ENCODE data around the gene ZBTB8A.
"Not testable (repeated sequence)": the region's sequence is repeated elsewhere in the genome, so short reads cannot be mapped to it uniquely, and the experiment has no call there.

Gene ZBTB8A

GRCh38 chr1:32538887-32539583, at the start of gene ZBTB8A:
ZBTB8A (plus strand) TSS chr1:32539427; CDS start chr1:32592932, 53,505 bp downstream.
- DNase-seq: peak in 2 of 3 donors; percentile 24 to 33

- DNase-seq: no peak
Observed at GRCh38 chr1:32489774-32490454, 49.3 kb upstream of the ZBTB8A start.

GRCh38 chr1:32491386-32491785, 47.8 kb upstream of the ZBTB8A start:
- DNase-seq: no peak

- DNase-seq: no peak
Observed at GRCh38 chr1:32494196-32494595, 45.0 kb upstream of the ZBTB8A start.

- no peak for DNase-seq
Observed at GRCh38 chr1:32494711-32495337, 44.4 kb upstream of the ZBTB8A start.

- DNase-seq: peak; percentile 5 to 23 (median 20)
Observed at GRCh38 chr1:32496127-32496526, 43.1 kb upstream of the ZBTB8A start.

GRCh38 chr1:32498751-32499150, 40.5 kb upstream of the ZBTB8A start:
- no peak for DNase-seq

- DNase-seq: peak; percentile 82 to 93 (median 87)
Observed at GRCh38 chr1:32500387-32501209, 38.6 kb upstream of the ZBTB8A start.

- DNase-seq: no peak
Observed at GRCh38 chr1:32501865-32502264, 37.4 kb upstream of the ZBTB8A start.

- DNase-seq: no peak
Observed at GRCh38 chr1:32503153-32503552, 36.1 kb upstream of the ZBTB8A start.

- DNase-seq: no peak
Observed at GRCh38 chr1:32507021-32507420, 32.2 kb upstream of the ZBTB8A start.

GRCh38 chr1:32508761-32509160, 30.5 kb upstream of the ZBTB8A start:
- DNase-seq: no peak

GRCh38 chr1:32509939-32510338, 29.3 kb upstream of the ZBTB8A start:
- DNase-seq: no peak

- DNase-seq: no peak
Observed at GRCh38 chr1:32516402-32516801, 22.8 kb upstream of the ZBTB8A start.

GRCh38 chr1:32518976-32519375, 20.3 kb upstream of the ZBTB8A start:
- DNase-seq: no peak

GRCh38 chr1:32521165-32521564, 18.1 kb upstream of the ZBTB8A start:
- no peak for DNase-seq

GRCh38 chr1:32525053-32525452, 14.2 kb upstream of the ZBTB8A start:
- no peak for DNase-seq

GRCh38 chr1:32525661-32526444, 13.4 kb upstream of the ZBTB8A start:
- DNase-seq: no peak

- not testable (repeated sequence) for DNase-seq
Observed at GRCh38 chr1:32528550-32528949, 10.7 kb upstream of the ZBTB8A start.

GRCh38 chr1:32533792-32534327, 5.4 kb upstream of the ZBTB8A start:
- DNase-seq: no peak

GRCh38 chr1:32536117-32536516, 3.1 kb upstream of the ZBTB8A start:
- DNase-seq: peak; percentile 51 to 63 (median 59)

GRCh38 chr1:32536764-32537163, 2.5 kb upstream of the ZBTB8A start:
- no peak for DNase-seq
